Measurements from ENCODE around the gene ERLIN1.

The ERLIN1 gene

GRCh38 chr10:100168313-100168643 is 17.6 kb downstream of the ERLIN1 start:
- no peak for ATAC-seq

GRCh38 chr10:100167553-100168312 is 18.1 kb downstream of the ERLIN1 start:
- peak; percentile 17 to 36 for ATAC-seq

- peak in 1 of 2 donors; percentile 36 for ATAC-seq
Observed at GRCh38 chr10:100163704-100164621, 21.9 kb downstream of the ERLIN1 start.

- no peak for ATAC-seq
Observed at GRCh38 chr10:100162696-100163095, 23.1 kb downstream of the ERLIN1 start.

GRCh38 chr10:100158044-100158805 is 27.6 kb downstream of the ERLIN1 start:
- no peak for ATAC-seq

- no peak for ATAC-seq
Observed at GRCh38 chr10:100157156-100157555, 28.7 kb downstream of the ERLIN1 start.

- no peak for ATAC-seq
Observed at GRCh38 chr10:100155936-100156335, 29.9 kb downstream of the ERLIN1 start.

GRCh38 chr10:100154666-100155065 is 31.2 kb downstream of the ERLIN1 start:
- no peak for ATAC-seq

GRCh38 chr10:100153239-100153825 is 32.5 kb downstream of the ERLIN1 start:
- ATAC-seq: no peak

- ATAC-seq: no peak
Observed at GRCh38 chr10:100151723-100152300, 34.0 kb downstream of the ERLIN1 start.

GRCh38 chr10:100148353-100149211 is 37.2 kb downstream of the ERLIN1 start:
- ATAC-seq: peak; percentile 93 to 96

GRCh38 chr10:100146875-100147650 is 38.8 kb downstream of the ERLIN1 start:
- ATAC-seq: no peak

GRCh38 chr10:100146398-100146797 is 39.4 kb downstream of the ERLIN1 start:
- no peak for ATAC-seq

GRCh38 chr10:100143756-100144155 is 42.1 kb downstream of the ERLIN1 start:
- ATAC-seq: no peak

- ATAC-seq: no peak
Observed at GRCh38 chr10:100141446-100142087, 44.3 kb downstream of the ERLIN1 start.

- no peak for ATAC-seq
Observed at GRCh38 chr10:100140070-100140469, 45.8 kb downstream of the ERLIN1 start.

GRCh38 chr10:100138921-100139496 is 46.8 kb downstream of the ERLIN1 start:
- ATAC-seq: no peak

- ATAC-seq: no peak
Observed at GRCh38 chr10:100135486-100135885, 50.3 kb downstream of the ERLIN1 start.

- ATAC-seq: no peak
Observed at GRCh38 chr10:100133801-100134200, 52.0 kb downstream of the ERLIN1 start.

GRCh38 chr10:100132427-100132826 is 53.4 kb downstream of the ERLIN1 start:
- no peak for ATAC-seq

Data from activated CD4-positive, CD25-positive, alpha-beta regulatory T cell treated with anti-CD3 and anti-CD28 coated beads, Interleukin-2, amount 50 U/mL, for 24 hours (primary cell).